Neuronal stem cell (in vitro differentiated cells): ENCODE results near the gene ARL4C.

ENCODE experiments used
- DNase-seq: peaks from one replicate; pipeline ENCODE4 v3.0.0-alpha.2; 2013; ENCODE audit warnings: low spot score
- H2AFZ ChIP-seq: one replicate; pipeline ENCODE4 v1.6.1; 2013; ENCODE audit warnings: mild to moderate bottlenecking, low read length, inconsistent platforms
- H2AK5ac ChIP-seq: 2 replicates; pipeline ENCODE4 v1.6.1; 2013; ENCODE audit warnings: low read depth, mild to moderate bottlenecking, inconsistent platforms, low read length, moderate library complexity, mixed read lengths
- H2BK120ac ChIP-seq: 2 replicates; pipeline ENCODE4 v1.6.1; 2013; ENCODE audit warnings: low read depth, mild to moderate bottlenecking, inconsistent platforms, low read length, moderate library complexity, mixed read lengths
- H2BK12ac ChIP-seq: one replicate; pipeline ENCODE4 v1.6.1; 2013; ENCODE audit warnings: low read length, inconsistent platforms
- H2BK15ac ChIP-seq: 2 replicates; pipeline ENCODE4 v1.6.1; 2013; ENCODE audit warnings: mild to moderate bottlenecking, low read length, inconsistent platforms, mixed read lengths
- H2BK5ac ChIP-seq: one replicate; pipeline ENCODE4 v1.6.1; 2013; ENCODE audit warnings: inconsistent platforms, mild to moderate bottlenecking, low read length, moderate library complexity
- H3K14ac ChIP-seq: one replicate; pipeline ENCODE4 v1.6.1; 2013; ENCODE audit warnings: low read length, inconsistent platforms
- H3K18ac ChIP-seq: 2 replicates; pipeline ENCODE4 v1.6.1; 2013; ENCODE audit warnings: low read length, inconsistent platforms
- H3K23ac ChIP-seq: 2 replicates; pipeline ENCODE4 v1.6.1; 2013; ENCODE audit warnings: low read depth, mild to moderate bottlenecking, mixed read lengths, low read length, inconsistent platforms; ENCODE audit not compliant: poor library complexity
- H3K27ac ChIP-seq: replicated peaks from 3 replicates; pipeline ENCODE4 v1.5.1; 2013; ENCODE audit warnings: low read length, inconsistent platforms
- H3K27me3 ChIP-seq, 3 experiments: 2 replicates each; pipeline ENCODE4 v1.6.1; 2013; ENCODE audit warnings: low read length in 3 of 3, mild to moderate bottlenecking in 2 of 3, inconsistent platforms in 1 of 3, low read depth in 1 of 3, mixed read lengths in 1 of 3, moderate library complexity in 1 of 3; ENCODE audit not compliant: control insufficient read depth in 3 of 3, insufficient read depth in 3 of 3
- H3K36me3 ChIP-seq, 2 donors: replicated peaks in 1 of 2; 2 replicates each; pipeline ENCODE4 v1.6.1; 2013; ENCODE audit warnings: low read length in 2 of 2; ENCODE audit not compliant: control insufficient read depth in 2 of 2, insufficient read depth in 2 of 2
- H3K4ac ChIP-seq: 2 replicates; pipeline ENCODE4 v1.6.1; 2013; ENCODE audit warnings: inconsistent platforms, mild to moderate bottlenecking, low read length, moderate library complexity
- H3K4me1 ChIP-seq, 2 donors: 1 replicate in 1 of 2; 2 replicates in 1 of 2; pipeline ENCODE4 v1.6.1; 2013; ENCODE audit warnings: low read length in 2 of 2, low read depth in 1 of 2; ENCODE audit not compliant: control insufficient read depth in 2 of 2, insufficient read depth in 1 of 2
- H3K4me2 ChIP-seq: one replicate; pipeline ENCODE4 v1.6.1; 2013; ENCODE audit warnings: mild to moderate bottlenecking, low read length, inconsistent platforms; ENCODE audit not compliant: insufficient read depth, poor library complexity, severe bottlenecking
- H3K4me3 ChIP-seq, 2 donors: 2 replicates each; pipeline ENCODE4 v1.5.1; 2013; ENCODE audit warnings: low read length in 2 of 2, mild to moderate bottlenecking in 2 of 2, inconsistent platforms in 1 of 2, moderate library complexity in 1 of 2
- H3K79me1 ChIP-seq: one replicate; pipeline ENCODE4 v1.6.1; 2013; ENCODE audit warnings: low read depth, mild to moderate bottlenecking, inconsistent platforms, low read length, moderate library complexity
- H3K9ac ChIP-seq: one replicate; pipeline ENCODE4 v1.6.1; 2013; ENCODE audit warnings: mild to moderate bottlenecking, low read depth, low read length, inconsistent platforms; ENCODE audit not compliant: poor library complexity
- H3K9me3 ChIP-seq, 2 donors: replicated peaks in 1 of 2; 2 replicates each; pipeline versions ENCODE3 to v1.6.1; 2013; ENCODE audit warnings: low read length in 2 of 2, mild to moderate bottlenecking in 2 of 2, inconsistent platforms in 1 of 2, low read depth in 1 of 2, mixed read lengths in 1 of 2, moderate library complexity in 1 of 2; ENCODE audit not compliant: control insufficient read depth in 2 of 2, insufficient read depth in 1 of 2
- H4K8ac ChIP-seq: one replicate; pipeline ENCODE4 v1.6.1; 2013; ENCODE audit warnings: low read depth, mild to moderate bottlenecking, inconsistent platforms, low read length, moderate library complexity
- H4K91ac ChIP-seq: one replicate; pipeline ENCODE4 v1.6.1; 2013; ENCODE audit warnings: low read length, low read depth, mild to moderate bottlenecking, inconsistent platforms; ENCODE audit not compliant: poor library complexity
- WGBS, 2 donors: extraction: QIAGEN DNeasy Blood & Tissue Kit; methylation state at CpG; one replicate each; pipeline ENCODE4 v1.1.7; 2013; ENCODE audit warnings: missing lambda C conversion rate in 2 of 2, mixed read lengths in 1 of 2; ENCODE audit not compliant: insufficient read length in 2 of 2, insufficient replicate concordance in 1 of 2; ENCODE audit errors: extremely low coverage in 2 of 2; 5-methylcytosine and 5-hydroxymethylcytosine counted together

The ARL4C gene

GRCh38 chr2:234454433-234454832, 42.4 kb downstream of the ARL4C start:
- Histone ChIP-seq H3K27me3 (no peaks in the 10 kb centered on the region), H2BK120ac (no peak overlapping the region), H2BK12ac (no peak overlapping the region), H3K36me3 (no peaks in the 10 kb centered on the region), H3K23ac (no peak overlapping the region), H4K8ac (no peak overlapping the region), H4K91ac (no peak overlapping the region), H3K18ac (no peak overlapping the region), H3K9ac (no peak overlapping the region), H2AK5ac (no peak overlapping the region), H3K4me2 (no peak overlapping the region), H3K9me3 (peaks cover 5 to 10% of the 10 kb centered on the region in 2 donors), H3K27ac (no peak overlapping the region), H3K4me3 (no peak overlapping the region), H3K4me1 (peaks cover 15 to 16% of the 10 kb centered on the region in 2 donors), H3K14ac (no peak overlapping the region), H3K4ac (no peak overlapping the region), H2AFZ (no peak overlapping the region), H2BK15ac (no peak overlapping the region), H2BK5ac (no peak overlapping the region), H3K79me1 (no peaks in the 10 kb centered on the region)
- WGBS, 2 donors: no CpG with 5 or more reads among the region's 4 CpGs
- no peak for DNase-seq

GRCh38 chr2:234453216-234453615, 43.7 kb downstream of the ARL4C start:
- no peak overlapping the region for H3K18ac ChIP-seq
- H2BK15ac ChIP-seq: no peak overlapping the region
- H3K4me2 ChIP-seq: no peak overlapping the region
- no peaks in the 10 kb centered on the region for H3K27me3 ChIP-seq
- no peaks in the 10 kb centered on the region for H3K36me3 ChIP-seq
- no peak overlapping the region for H3K23ac ChIP-seq
- no peak overlapping the region for H3K27ac ChIP-seq
- H2AK5ac ChIP-seq: no peak overlapping the region
- H3K79me1 ChIP-seq: no peaks in the 10 kb centered on the region
- H2BK12ac ChIP-seq: no peak overlapping the region
- no peak overlapping the region for H4K8ac ChIP-seq
- no peak overlapping the region for H3K4me3 ChIP-seq
- no peak overlapping the region for H3K9ac ChIP-seq
- H4K91ac ChIP-seq: no peak overlapping the region
- H3K4me1 ChIP-seq: peaks cover 16 to 23% of the 10 kb centered on the region in 2 donors
- WGBS, 2 donors: no CpG with 5 or more reads among the region's 5 CpGs
- no peak overlapping the region for H3K14ac ChIP-seq
- DNase-seq: no peak
- no peak overlapping the region for H2AFZ ChIP-seq
- no peak overlapping the region for H2BK120ac ChIP-seq
- H3K9me3 ChIP-seq: peaks cover 1 to 8% of the 10 kb centered on the region in 2 donors
- H2BK5ac ChIP-seq: no peak overlapping the region
- H3K4ac ChIP-seq: no peak overlapping the region

- DNase-seq: no peak
- WGBS, 2 donors: no CpG with 5 or more reads among the region's 4 CpGs
- H4K8ac ChIP-seq: no peak overlapping the region
- no peak overlapping the region for H2AFZ ChIP-seq
- H3K4me3 ChIP-seq: no peak overlapping the region
- no peak overlapping the region for H3K4me2 ChIP-seq
- H2AK5ac ChIP-seq: no peak overlapping the region
- H3K9ac ChIP-seq: no peak overlapping the region
- no peak overlapping the region for H3K14ac ChIP-seq
- H3K18ac ChIP-seq: no peak overlapping the region
- no peak overlapping the region for H3K27ac ChIP-seq
- H4K91ac ChIP-seq: no peak overlapping the region
- no peaks in the 10 kb centered on the region for H3K79me1 ChIP-seq
- no peak overlapping the region for H2BK15ac ChIP-seq
- H3K27me3 ChIP-seq: no peaks in the 10 kb centered on the region
- H2BK5ac ChIP-seq: no peak overlapping the region
- no peak overlapping the region for H3K23ac ChIP-seq
- H2BK120ac ChIP-seq: no peak overlapping the region
- peaks cover 27 to 35% of the 10 kb centered on the region in 2 donors for H3K4me1 ChIP-seq
- no peaks in the 10 kb centered on the region for H3K36me3 ChIP-seq
- peaks cover 0 to 8% of the 10 kb centered on the region in 2 donors for H3K9me3 ChIP-seq
- no peak overlapping the region for H2BK12ac ChIP-seq
- no peak overlapping the region for H3K4ac ChIP-seq
Observed at GRCh38 chr2:234451852-234452625, 44.8 kb downstream of the ARL4C start.

- H3K4me1 ChIP-seq: peaks cover 33 to 35% of the 10 kb centered on the region in 2 donors
- H3K36me3 ChIP-seq: no peaks in the 10 kb centered on the region
Observed at GRCh38 chr2:234451242-234451641, 45.6 kb downstream of the ARL4C start.

More at GRCh38 chr2:234451242-234451641, 45.6 kb downstream of the ARL4C start:
- no peak for DNase-seq
- H3K18ac ChIP-seq: peak overlapping the region; percentile 68
- no peaks in the 10 kb centered on the region for H3K79me1 ChIP-seq
- no peak overlapping the region for H2BK15ac ChIP-seq
- no peak overlapping the region for H3K14ac ChIP-seq
- no peak overlapping the region for H3K23ac ChIP-seq
- peak overlapping the region; percentile 18 for H2AK5ac ChIP-seq
- H3K27ac ChIP-seq: peak overlapping the region; percentile 57
- no peak overlapping the region for H3K9ac ChIP-seq
- no peaks in the 10 kb centered on the region for H3K27me3 ChIP-seq
- H3K4me2 ChIP-seq: no peak overlapping the region
- no CpG with 5 or more reads among the region's 2 CpGs for WGBS, 2 donors
- no peak overlapping the region for H2AFZ ChIP-seq
- H4K91ac ChIP-seq: no peak overlapping the region
- no peak overlapping the region for H3K4me3 ChIP-seq
- H2BK120ac ChIP-seq: peak overlapping the region; percentile 14
- H2BK5ac ChIP-seq: no peak overlapping the region
- no peak overlapping the region for H3K4ac ChIP-seq
- H3K9me3 ChIP-seq: peaks cover 0 to 7% of the 10 kb centered on the region in 2 donors
- H4K8ac ChIP-seq: no peak overlapping the region
- H2BK12ac ChIP-seq: peak overlapping the region; percentile 30
